GM12891 (cell line): ENCODE data around the gene ZFP36L2.
A peak's percentile ranks its signal among the peaks of the same experiment; 100 is the strongest.

Experiments used
- DNase-seq: peaks from one replicate; pipeline ENCODE4 v3.0.0; 2011; ENCODE audit warnings: low spot score; ENCODE audit not compliant: insufficient read length
- FAIRE-seq: peaks from 2 replicates; lab custom pipeline; 2011; peaks lifted over from hg19 to GRCh38; lab: Jason Lieb, UNC
- PAX5 ChIP-seq: IDR thresholded peaks from 2 replicates; pipeline ENCODE4 v1.6.1; 2011; ENCODE audit warnings: low read length, moderate library complexity, mild to moderate bottlenecking; ENCODE audit not compliant: insufficient read depth, severe bottlenecking
- POLR2A ChIP-seq: IDR thresholded peaks from 2 replicates; pipeline ENCODE4 v1.6.1; 2011; ENCODE audit warnings: low read depth, low read length, control low read depth
- POLR2AphosphoS5 ChIP-seq: IDR thresholded peaks from 2 replicates; pipeline ENCODE4 v1.6.1; 2011; ENCODE audit warnings: low read depth, low read length, control low read depth
- POU2F2 ChIP-seq: IDR thresholded peaks from 2 replicates; pipeline ENCODE4 v1.6.1; 2011; ENCODE audit warnings: low read depth, mild to moderate bottlenecking, control low read depth, low read length, moderate library complexity
- SPI1 ChIP-seq: IDR thresholded peaks from 2 replicates; pipeline ENCODE4 v1.6.1; 2011; ENCODE audit warnings: low read depth, low read length, control low read depth
- TAF1 ChIP-seq: IDR thresholded peaks from 2 replicates; pipeline ENCODE4 v1.6.1; 2011; ENCODE audit warnings: low read depth, low read length, control low read depth

ZFP36L2 gene

GRCh38 chr2:43225093-43225787 is 1.2 kb downstream of the ZFP36L2 start:
- DNase-seq (no peak), FAIRE-seq (peak; percentile 52)
- TF ChIP-seq TAF1 (no peak), POU2F2 (no peak), PAX5 (no peak), POLR2A (no peak; the same call in 1 of the 2 replicates), POLR2AphosphoS5 (peak; percentile 49), SPI1 (0 out of 2 replicates have a peak, but pooled peaks have one; percentile 40)

GRCh38 chr2:43224571-43225092 is 1.8 kb downstream of the ZFP36L2 start:
- TF ChIP-seq POU2F2 (no peak), POLR2A (peak; percentile 20; the same call in 1 of the 2 replicates), PAX5 (no peak), POLR2AphosphoS5 (no peak), TAF1 (no peak)
- no peak for FAIRE-seq
- DNase-seq, result no peak

GRCh38 chr2:43224131-43224570 is 2.3 kb downstream of the ZFP36L2 start:
- DNase-seq (no peak), FAIRE-seq (peak; percentile 35)
- no peak for TF ChIP-seq SPI1
- TF ChIP-seq POLR2A, result no peak
- no peak for TF ChIP-seq PAX5
- TF ChIP-seq POLR2AphosphoS5, result no peak
- no peak for TF ChIP-seq TAF1
- no peak for TF ChIP-seq POU2F2

- no peak for FAIRE-seq
- DNase-seq, result no peak
- TF ChIP-seq POLR2A, result no peak
- TF ChIP-seq POLR2AphosphoS5, result no peak
- TF ChIP-seq PAX5, result no peak
- TF ChIP-seq SPI1, result no peak
- TF ChIP-seq TAF1, result no peak
- TF ChIP-seq POU2F2, result no peak
Measured at GRCh38 chr2:43223521-43224001, 2.8 kb downstream of the ZFP36L2 start.

GRCh38 chr2:43222475-43223309 is 3.7 kb downstream of the ZFP36L2 start:
- TF ChIP-seq TAF1 (no peak), POLR2A (no peak), POU2F2 (no peak), PAX5 (no peak), POLR2AphosphoS5 (no peak), SPI1 (no peak)
- FAIRE-seq, result no peak

GRCh38 chr2:43221763-43222474 is 4.5 kb downstream of the ZFP36L2 start:
- TF ChIP-seq POLR2A, result peak; percentile 73
- TF ChIP-seq POU2F2, result peak; percentile 56; the same call in 1 of the 2 replicates
- peak; percentile 86 for TF ChIP-seq POLR2AphosphoS5
- TF ChIP-seq SPI1, result no peak
- no peak for TF ChIP-seq TAF1
- TF ChIP-seq PAX5, result no peak
- FAIRE-seq (peak; percentile 66), DNase-seq (no peak)

More at GRCh38 chr2:43222475-43223309, 3.7 kb downstream of the ZFP36L2 start:
- no peak for DNase-seq

GRCh38 chr2:43221124-43221762 is 5.2 kb downstream of the ZFP36L2 start:
- FAIRE-seq (no peak), DNase-seq (no peak)

GRCh38 chr2:43220760-43221123 is 5.7 kb downstream of the ZFP36L2 start:
- FAIRE-seq (no peak), DNase-seq (no peak)
- peak; percentile 22 for TF ChIP-seq PAX5
- no peak for TF ChIP-seq TAF1

More at GRCh38 chr2:43221124-43221762, 5.2 kb downstream of the ZFP36L2 start:
- no peak for TF ChIP-seq PAX5
- TF ChIP-seq POLR2A, result peak; percentile 51; the same call in 1 of the 2 replicates
- no peak for TF ChIP-seq SPI1
- TF ChIP-seq POU2F2, result 0 out of 2 replicates have a peak, but pooled peaks have one; percentile 36
- TF ChIP-seq TAF1, result no peak
- TF ChIP-seq POLR2AphosphoS5, result peak; percentile 77
